Measurements from ENCODE around the gene CSNK1A1.

- TF ChIP-seq, protein P1, sequence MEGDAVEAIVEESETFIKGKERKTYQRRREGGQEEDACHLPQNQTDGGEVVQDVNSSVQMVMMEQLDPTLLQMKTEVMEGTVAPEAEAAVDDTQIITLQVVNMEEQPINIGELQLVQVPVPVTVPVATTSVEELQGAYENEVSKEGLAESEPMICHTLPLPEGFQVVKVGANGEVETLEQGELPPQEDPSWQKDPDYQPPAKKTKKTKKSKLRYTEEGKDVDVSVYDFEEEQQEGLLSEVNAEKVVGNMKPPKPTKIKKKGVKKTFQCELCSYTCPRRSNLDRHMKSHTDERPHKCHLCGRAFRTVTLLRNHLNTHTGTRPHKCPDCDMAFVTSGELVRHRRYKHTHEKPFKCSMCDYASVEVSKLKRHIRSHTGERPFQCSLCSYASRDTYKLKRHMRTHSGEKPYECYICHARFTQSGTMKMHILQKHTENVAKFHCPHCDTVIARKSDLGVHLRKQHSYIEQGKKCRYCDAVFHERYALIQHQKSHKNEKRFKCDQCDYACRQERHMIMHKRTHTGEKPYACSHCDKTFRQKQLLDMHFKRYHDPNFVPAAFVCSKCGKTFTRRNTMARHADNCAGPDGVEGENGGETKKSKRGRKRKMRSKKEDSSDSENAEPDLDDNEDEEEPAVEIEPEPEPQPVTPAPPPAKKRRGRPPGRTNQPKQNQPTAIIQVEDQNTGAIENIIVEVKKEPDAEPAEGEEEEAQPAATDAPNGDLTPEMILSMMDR (IDR thresholded peaks at IDR 0.05) = peak in 2 of 7 experiments; percentile 7 to 22
- TF ChIP-seq POLR2A (IDR thresholded peaks at IDR 0.05) = no peak
Observed at GRCh38 chr5:149448831-149449714, 102.2 kb downstream of the CSNK1A1 start.
